Posterior vena cava (tissue), 2 donors: ENCODE measurements around the gene MEFV. TPM values are rescaled to one million over a fixed set of nuclear protein-coding genes. Genes with fewer than 3 reads are reported as not detected.
"Not testable (repeated sequence)": the region's sequence is repeated elsewhere in the genome, so short reads cannot be mapped to it uniquely, and the experiment has no call there.

Experiments used
- DNase-seq: peaks from one replicate; pipeline ENCODE4 v3.0.0-alpha.2; 2020; ENCODE audit warnings: low spot score
- intact Hi-C, 2 donors: fragments of 100-400 bp; cut with DNase I; formaldehyde crosslinking; loops; one replicate each; pipeline versions ENCODE4 v1.14.1 to v1.14.2; 2022 to 2023
- total RNA-seq, 2 donors: library from RNA; stranded (reverse); fragmentation: NEBNext Ultra II Directional; extraction: Animal tissue kit (Norgen Biotek cat#: 25700); gene quantifications; one replicate each; pipeline ENCODE4 v1.2.1, GENCODE V29; 2021
- donor health status: DM: yes; HTN: yes; CAD: no.
- donor health status: DM: yes; HTN: yes; CAD: no.

The MEFV gene
- total RNA-seq, 2 donors from 2014 or later = 1.9 to 4.9 TPM

GRCh38 chr16:3274490-3274889 is 18.1 kb upstream of the MEFV start:
- intact Hi-C loops = no loop called here
- DNase-seq = no peak

GRCh38 chr16:3271281-3271680 is 14.8 kb upstream of the MEFV start:
- peak; percentile 18 for DNase-seq
- intact Hi-C loops = not testable (repeated sequence)

DNA sequence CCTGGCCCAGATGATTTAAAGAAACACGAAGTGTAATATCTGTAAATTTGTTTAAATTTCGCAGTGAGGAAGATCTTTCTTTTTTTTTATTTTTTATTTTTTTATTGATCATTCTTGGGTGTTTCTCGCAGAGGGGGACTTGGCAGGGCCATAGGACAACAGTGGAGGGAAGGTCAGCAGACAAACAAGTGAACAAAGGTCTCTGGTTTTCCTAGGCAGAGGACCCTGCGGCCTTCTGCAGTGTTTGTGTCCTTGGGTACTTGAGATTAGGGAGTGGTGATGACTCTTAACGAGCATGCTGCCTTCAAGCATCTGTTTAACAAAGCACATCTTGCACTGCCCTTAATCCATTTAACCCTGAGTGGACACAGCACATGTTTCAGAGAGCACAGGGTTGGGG is 14.3 kb upstream of the MEFV start:
- DNase-seq, intact Hi-C loops: not testable (repeated sequence)

GRCh38 chr16:3268294-3268693 is 11.9 kb upstream of the MEFV start:
- DNase-seq = no peak
- intact Hi-C loops = no loop called here

DNA sequence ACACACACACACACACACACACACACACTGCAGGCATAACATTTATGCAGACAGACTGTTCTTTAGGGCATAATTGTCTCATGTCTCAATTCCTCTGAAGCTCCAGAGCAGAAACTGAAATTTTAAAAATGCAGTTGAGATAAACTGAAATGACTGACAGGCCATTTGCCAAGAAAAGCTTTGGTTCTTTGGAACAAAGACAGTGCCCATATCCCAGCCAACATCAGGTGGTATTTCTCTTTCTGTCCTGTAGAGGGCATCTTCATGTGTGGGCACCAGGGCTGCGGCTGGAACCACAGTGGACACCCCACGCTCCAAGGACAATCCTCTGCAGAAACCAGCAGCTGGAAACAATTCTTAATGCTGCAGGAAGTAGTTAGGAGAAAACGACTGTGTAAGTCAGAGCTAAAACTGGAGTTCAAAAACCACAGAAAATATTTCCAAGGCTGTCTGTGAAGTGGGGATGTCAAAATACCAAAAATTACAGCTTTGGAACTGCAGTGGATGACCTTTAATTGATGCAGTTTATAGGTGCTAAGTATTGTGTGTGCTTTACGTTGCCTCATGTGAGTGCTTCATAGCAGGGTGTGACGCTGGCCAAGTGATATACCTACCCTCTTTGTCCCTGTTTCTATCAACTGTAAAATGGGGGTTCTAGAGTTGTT is 10.6 kb upstream of the MEFV start:
- intact Hi-C loops = no loop called here
- DNase-seq = no peak

GRCh38 chr16:3264137-3265036 is 8.0 kb upstream of the MEFV start:
- peak; percentile 99 for DNase-seq
- intact Hi-C loops = no loop called here

DNA sequence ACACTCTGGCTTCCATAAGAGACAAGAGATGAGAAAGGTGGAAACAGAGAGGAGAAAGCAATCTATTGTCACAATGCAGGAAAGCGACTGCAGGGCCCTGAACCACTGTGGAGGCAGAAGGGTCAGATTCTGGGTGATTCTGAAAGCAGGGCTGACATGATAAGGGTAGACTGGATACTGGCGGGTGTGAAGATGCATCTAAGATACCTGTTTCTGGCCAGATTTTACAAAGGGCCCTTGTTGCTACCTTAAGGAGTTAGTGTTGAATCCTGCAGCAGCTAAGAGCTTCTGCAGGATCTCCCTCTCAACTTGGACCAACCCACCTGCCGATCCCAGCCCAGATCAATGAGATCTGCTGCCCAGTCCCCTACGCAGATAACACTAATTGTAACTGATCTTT is 6.1 kb upstream of the MEFV start:
- intact Hi-C loops = no loop called here
- no peak for DNase-seq

GRCh38 chr16:3259836-3260235 is 3.4 kb upstream of the MEFV start:
- no peak for DNase-seq

DNA sequence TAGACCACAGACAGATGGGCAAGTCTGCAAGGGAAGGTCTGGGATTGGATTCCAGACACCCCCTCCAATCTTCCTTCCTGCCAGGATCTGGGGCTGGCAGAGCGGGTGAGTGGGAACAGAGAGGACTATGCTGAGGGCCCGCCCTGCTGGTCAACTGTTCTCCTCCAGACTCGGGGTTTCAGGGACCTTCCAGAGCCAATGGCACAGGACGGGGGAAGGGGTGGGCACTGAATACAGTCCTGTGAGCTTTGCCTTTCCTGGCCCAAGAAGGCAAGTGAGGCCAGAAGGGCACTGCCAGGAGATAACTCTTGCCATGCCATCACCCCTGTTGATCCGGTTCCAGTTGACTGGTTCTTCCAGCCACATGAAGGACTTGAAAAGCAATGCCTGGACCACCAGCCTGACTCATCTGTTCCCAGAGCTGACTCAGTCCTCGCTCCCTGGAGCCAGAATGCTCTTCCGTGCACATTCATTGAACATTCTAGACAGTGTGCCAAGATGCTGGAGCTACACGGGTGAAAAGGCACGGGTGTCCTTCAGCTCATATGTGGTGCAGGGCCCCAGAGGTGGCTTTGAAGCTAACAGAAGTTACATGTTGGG is 533 bp upstream of the MEFV start:
- peak; percentile 54 for DNase-seq

More at GRCh38 chr16:3259836-3260235, 3.4 kb upstream of the MEFV start:
- intact Hi-C loops = no loop called here

GRCh38 chr16:3254309-3254708 is 2.1 kb downstream of the MEFV start:
- peak; percentile 70 for DNase-seq
- intact Hi-C loops = no loop called here

More for the DNA sequence above, 533 bp upstream of the MEFV start:
- intact Hi-C loops = no loop called here

GRCh38 chr16:3252967-3253366 is 3.5 kb downstream of the MEFV start:
- DNase-seq = no peak
- intact Hi-C loops = no loop called here

DNA sequence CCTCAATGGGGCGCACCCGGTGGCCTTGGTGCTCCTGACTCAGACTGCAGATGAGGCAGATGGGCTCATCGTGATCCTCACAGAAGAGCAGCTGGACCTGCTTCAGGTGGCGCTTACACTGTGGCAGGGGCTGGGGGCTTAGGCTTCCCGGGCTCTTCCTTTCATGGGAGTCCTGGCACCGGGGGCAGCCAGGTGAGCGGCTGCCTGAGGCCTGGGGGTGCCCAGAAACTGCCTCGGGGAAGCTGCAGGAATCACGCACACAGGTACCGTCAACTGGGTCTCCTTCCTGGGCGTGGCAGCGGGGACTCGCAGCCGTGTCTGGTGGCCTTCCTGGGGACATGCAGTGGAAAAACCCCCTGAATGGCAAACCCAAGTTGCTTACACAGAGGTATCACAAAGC is 7.0 kb downstream of the MEFV start:
- intact Hi-C loops = no loop called here
- DNase-seq = peak; percentile 36

GRCh38 chr16:3249020-3249419 is 7.4 kb downstream of the MEFV start:
- intact Hi-C loops = no loop called here
- DNase-seq = no peak

- peak; percentile 42 for DNase-seq
- intact Hi-C loops = no loop called here
These were observed 7.8 kb downstream of the MEFV start for GRCh38 chr16:3248596-3248995.

GRCh38 chr16:3246876-3247275 is 9.6 kb downstream of the MEFV start:
- peak; percentile 57 for DNase-seq
- intact Hi-C loops = no loop called here

DNA sequence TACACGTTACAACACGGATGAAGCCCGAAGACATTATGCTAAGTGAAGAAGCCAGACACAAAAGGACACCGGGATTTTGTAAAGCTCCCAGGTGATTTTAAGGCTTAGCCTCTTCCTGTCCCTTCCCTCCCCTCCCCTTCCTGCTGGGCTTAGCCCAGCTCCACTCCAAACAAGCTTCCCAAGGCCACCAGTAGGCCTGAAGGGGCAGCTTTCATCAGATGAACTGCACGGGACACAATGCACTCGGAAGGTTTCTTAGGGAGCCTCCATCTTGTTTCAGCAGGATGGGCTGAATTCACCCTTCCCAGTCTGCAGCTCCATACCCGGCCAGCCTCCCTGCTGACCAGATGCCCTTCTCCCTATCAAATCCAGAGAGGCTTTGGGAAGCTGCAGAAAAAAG is 10.4 kb downstream of the MEFV start:
- intact Hi-C loops = no loop called here
- no peak for DNase-seq

DNA sequence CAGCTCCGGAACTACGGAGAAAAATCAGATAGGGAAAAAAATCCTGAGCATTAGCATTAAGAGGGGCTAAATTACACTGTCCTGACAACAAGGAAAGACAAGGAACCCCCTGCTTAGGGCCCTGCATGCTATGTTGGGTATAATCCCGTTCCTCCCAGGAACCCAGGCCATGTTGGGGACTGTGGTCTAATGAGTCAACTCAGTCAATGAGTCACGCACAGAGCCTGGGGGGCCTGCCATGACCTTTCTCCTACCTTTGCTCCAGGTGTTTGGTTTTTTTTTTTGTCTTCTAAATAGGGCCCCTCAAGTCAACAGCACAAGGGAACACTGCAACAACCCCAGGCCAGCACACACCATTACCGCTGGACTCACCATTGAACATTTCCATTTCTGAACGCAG is 12.6 kb downstream of the MEFV start:
- intact Hi-C loops = no loop called here
- DNase-seq = no peak

DNA sequence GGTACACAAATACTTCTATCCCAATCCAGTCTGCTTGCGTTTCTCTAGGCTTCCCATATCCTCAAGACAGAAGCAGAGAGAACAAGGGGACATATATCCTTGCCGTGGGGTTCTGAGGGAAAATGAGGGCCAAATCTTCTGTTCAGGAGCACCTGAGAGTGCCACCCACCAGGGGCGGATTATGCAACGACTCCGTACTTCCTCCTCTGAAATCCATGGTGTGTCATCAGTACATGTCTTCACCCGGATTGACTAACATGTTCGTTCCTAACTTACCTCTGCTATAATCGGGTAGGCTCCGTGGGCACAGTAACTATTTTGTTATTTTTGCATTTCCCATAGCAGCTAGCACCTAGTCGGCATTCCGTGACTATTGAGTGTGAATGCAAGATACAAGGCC is 13.7 kb downstream of the MEFV start:
- intact Hi-C loops = no loop called here

DNA sequence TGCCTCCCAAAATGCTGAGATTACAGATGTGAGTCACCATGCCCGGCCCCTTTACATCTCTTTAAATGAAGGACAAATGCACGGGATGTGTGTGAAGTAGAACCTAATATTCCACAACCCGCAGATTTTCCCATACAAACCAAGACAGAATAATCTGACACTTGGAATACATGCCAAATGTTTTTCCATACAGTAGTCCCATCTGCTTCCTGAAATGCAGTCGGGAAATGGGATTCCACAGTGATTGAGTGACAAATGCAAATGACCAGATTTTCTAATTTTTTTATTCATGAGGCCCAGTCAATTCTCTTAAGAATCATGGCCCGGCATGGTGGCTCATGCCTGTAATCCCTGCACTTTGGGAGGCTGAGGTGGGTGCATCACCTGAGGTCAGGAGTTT is 14.7 kb downstream of the MEFV start:
- intact Hi-C loops = no loop called here
- DNase-seq = no peak

More for the DNA sequence above, 13.7 kb downstream of the MEFV start:
- DNase-seq = no peak
